Fibroblast of villous mesenchyme (primary cell): Measurements from ENCODE around the gene TMED4. TPM values are rescaled to one million over a fixed set of nuclear protein-coding genes. Genes with fewer than 3 reads are reported as not detected.
A peak's percentile ranks its signal among the peaks of the same experiment; 100 is the strongest.

Source experiments
- DNase-seq: peaks from one replicate; pipeline ENCODE4 v3.0.0-alpha.2; 2010; ENCODE audit warnings: low read depth
- H3K4me3 ChIP-seq: 2 replicates; pipeline ENCODE4 v1.5.1; 2011; ENCODE audit warnings: low read depth, mild to moderate bottlenecking, low read length
- CTCF ChIP-seq: IDR thresholded peaks from 2 replicates; pipeline ENCODE4 v1.5.1; 2012; ENCODE audit warnings: low read depth, mild to moderate bottlenecking, low read length; ENCODE audit not compliant: insufficient read depth
- total RNA-seq: library from RNA; depleted of rRNA; stranded (reverse); fragments of >200 nt; gene quantifications from 2 replicates; pipeline ENCODE4 v1.2.3, GENCODE V29; 2012

Gene TMED4
- total RNA-seq, 1 donor = 84.2 TPM

- DNase-seq = no peak
- H3K4me3 ChIP-seq = peak overlapping the region; percentile 68
- no peak for TF ChIP-seq CTCF
These were observed 819 bp downstream of the TMED4 start for GRCh38 chr7:44580945-44581878.

GRCh38 chr7:44576228-44576627, 5.8 kb downstream of the TMED4 start:
- no peak for DNase-seq

GRCh38 chr7:44575054-44575453, 7.0 kb downstream of the TMED4 start:
- no peak for TF ChIP-seq CTCF
- no peak for DNase-seq
- H3K4me3 ChIP-seq = no peak overlapping the region

More at GRCh38 chr7:44576228-44576627, 5.8 kb downstream of the TMED4 start:
- no peak for TF ChIP-seq CTCF
- no peak overlapping the region for H3K4me3 ChIP-seq

- no peak for DNase-seq
- no peak for TF ChIP-seq CTCF
- H3K4me3 ChIP-seq = peak overlapping the region; percentile 96
These were observed 7.7 kb downstream of the TMED4 start for GRCh38 chr7:44574287-44574872.

- TF ChIP-seq CTCF = no peak
- H3K4me3 ChIP-seq = peak within 1 kb of the TSS; percentile 96
- peak; percentile 94 for DNase-seq
These were observed 8.4 kb downstream of the TMED4 start, which contains the start of gene DDX56 for GRCh38 chr7:44573464-44574286. Gene DDX56 (minus strand): TSS chr7:44573908. CDS start chr7:44573895, 13 bp downstream.

- no peak for DNase-seq
These were observed 9.3 kb downstream of the TMED4 start for GRCh38 chr7:44572771-44573170.

More at GRCh38 chr7:44572771-44573170, 9.3 kb downstream of the TMED4 start:
- H3K4me3 ChIP-seq = peak overlapping the region; percentile 96
- TF ChIP-seq CTCF = no peak
